ENCODE results near the gene NEK7. TPM values are rescaled to one million over a fixed set of nuclear protein-coding genes. Genes with fewer than 3 reads are reported as not detected.
A peak's percentile ranks its signal among the peaks of the same experiment; 100 is the strongest.

The NEK7 gene
- total RNA-seq, 6 experiments from 2014 or later = 20.6 to 32.3 (median 21.5) TPM

- ATAC-seq = no peak
Observed at GRCh38 chr1:198196630-198197029, 39.8 kb downstream of the NEK7 start.

GRCh38 chr1:198197285-198197684, 40.5 kb downstream of the NEK7 start:
- H3K9me3 ChIP-seq = no peaks in the 10 kb centered on the region
- TF ChIP-seq CTCF (IDR thresholded peaks at IDR 0.05) (no peak), POLR2A (IDR thresholded peaks at IDR 0.05) (no peak)

More at GRCh38 chr1:198196630-198197029, 39.8 kb downstream of the NEK7 start:
- Histone ChIP-seq H3K4me3 (no peak overlapping the region), H3K9me3 (no peaks in the 10 kb centered on the region), H3K36me3 (no peaks in the 10 kb centered on the region), H3K4me1 (no peaks in the 10 kb centered on the region), H3K27me3 (no peaks in the 10 kb centered on the region), H3K27ac (no peak overlapping the region)
- TF ChIP-seq CTCF (IDR thresholded peaks at IDR 0.05) (no peak), POLR2A (IDR thresholded peaks at IDR 0.05) (no peak)
- intact Hi-C loops (cut with DNase I) = no loop called here
- no peak for DNase-seq
- 83% methylated on average over 3 of the region's 3 CpGs for WGBS (ENCODE audit: insufficient coverage, low coverage, low lambda C conversion rate, missing lambda C conversion rate)

GRCh38 chr1:198199105-198199504, 42.3 kb downstream of the NEK7 start:
- peak in 1 of 4 donors; percentile 21 for ATAC-seq
- no peaks in the 10 kb centered on the region for H3K36me3 ChIP-seq
- no peak for TF ChIP-seq CTCF (IDR thresholded peaks at IDR 0.05)
- TF ChIP-seq POLR2A (IDR thresholded peaks at IDR 0.05) = no peak
- intact Hi-C loops (cut with DNase I) = no loop called here
- H3K27ac ChIP-seq = no peak overlapping the region
- H3K4me3 ChIP-seq = no peak overlapping the region
- DNase-seq = no peak
- H3K9me3 ChIP-seq = no peaks in the 10 kb centered on the region
- no peaks in the 10 kb centered on the region for H3K4me1 ChIP-seq
- no peaks in the 10 kb centered on the region for H3K27me3 ChIP-seq

More at GRCh38 chr1:198197285-198197684, 40.5 kb downstream of the NEK7 start:
- Histone ChIP-seq H3K27me3 (no peaks in the 10 kb centered on the region), H3K4me1 (no peaks in the 10 kb centered on the region), H3K4me3 (no peak overlapping the region), H3K27ac (no peak overlapping the region), H3K36me3 (no peaks in the 10 kb centered on the region)
- no peak for ATAC-seq
- no peak for DNase-seq
- WGBS (ENCODE audit: insufficient coverage, low coverage, low lambda C conversion rate, missing lambda C conversion rate) = 93% methylated on average over 1 of the region's 1 CpG
- intact Hi-C loops (cut with DNase I) = no loop called here

GRCh38 chr1:198201956-198202784, 45.4 kb downstream of the NEK7 start:
- Histone ChIP-seq H3K27me3 (no peaks in the 10 kb centered on the region), H3K4me3 (no peak overlapping the region), H3K27ac (no peak overlapping the region), H3K9me3 (no peaks in the 10 kb centered on the region), H3K4me1 (peaks cover 0 to 6% (median 2%) of the 10 kb centered on the region in 4 donors), H3K36me3 (no peaks in the 10 kb centered on the region)
- TF ChIP-seq CTCF (IDR thresholded peaks at IDR 0.05) (no peak), POLR2A (IDR thresholded peaks at IDR 0.05) (no peak)
- intact Hi-C loops (cut with DNase I) = no loop called here
- WGBS (ENCODE audit: insufficient coverage, low coverage, low lambda C conversion rate, missing lambda C conversion rate) = 86% methylated on average over 10 of the region's 10 CpGs
- DNase-seq (no peak), ATAC-seq (no peak)

Data from right lobe of liver (tissue), 6 donors.